ENCODE results near the gene AUP1. TPM values are rescaled to one million over a fixed set of nuclear protein-coding genes. Genes with fewer than 3 reads are reported as not detected.
A peak's percentile ranks its signal among the peaks of the same experiment; 100 is the strongest.

AUP1 gene
- total and polyA plus RNA-seq, 7 donors, result 46.5 to 178 (median 82.0) TPM

DNA sequence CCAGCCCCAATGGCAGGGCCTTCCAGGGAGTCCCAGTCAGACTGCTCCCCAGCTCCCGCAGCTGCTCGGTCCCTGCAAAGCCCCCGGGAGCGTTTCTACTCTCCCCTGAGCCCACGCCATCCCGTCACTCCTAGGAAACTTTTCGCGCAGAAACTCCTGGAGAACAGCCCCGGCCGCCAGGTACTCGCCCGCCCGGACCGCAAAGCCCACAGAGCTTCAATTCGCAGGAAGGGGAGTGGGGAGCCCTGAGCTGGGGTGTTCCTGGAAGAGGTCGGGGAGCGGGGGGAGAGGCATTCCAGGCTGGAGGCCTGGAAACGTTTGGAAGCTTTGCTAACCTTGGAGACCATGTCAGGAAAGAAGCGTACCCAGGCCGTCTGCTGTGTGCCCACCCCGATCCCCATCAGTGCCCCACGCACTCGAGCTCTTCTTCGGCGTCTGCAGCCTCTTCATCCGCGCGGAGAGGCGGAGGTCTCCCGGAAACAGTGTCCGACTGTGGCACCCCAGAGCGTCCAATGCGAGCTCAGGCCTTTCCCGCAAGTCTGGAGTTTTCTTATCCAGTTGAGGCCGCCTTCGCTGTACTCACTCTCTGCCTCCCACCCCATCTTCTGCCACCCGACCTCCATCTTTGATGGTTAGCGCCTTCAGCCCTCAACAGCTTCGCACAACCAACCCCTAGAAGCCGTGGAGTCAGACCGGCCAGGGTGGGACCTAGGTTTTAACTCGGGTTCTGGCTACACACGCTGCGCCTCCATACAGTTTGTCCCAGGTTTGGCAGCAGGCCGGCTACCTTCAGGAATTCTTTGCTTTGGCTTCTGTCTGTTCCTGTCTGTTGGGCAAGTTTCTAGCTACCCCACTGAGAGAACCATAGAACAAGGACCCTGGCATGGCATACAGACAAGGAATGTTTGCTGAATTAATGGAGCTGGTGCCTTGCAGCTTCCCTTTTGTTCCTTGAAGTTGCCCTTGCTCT lies 25.7 kb downstream of the AUP1 start:
- intact Hi-C loops (cut with DNase I), result no loop called here
- WGBS, 2 donors, result 60 to 70% methylated on average over 45 of the region's 45 CpGs
- no peak for DNase-seq
- Histone ChIP-seq H3K4me3 (peak overlapping the region; percentile 26 to 56 (median 44)), H3K9me3 (no peaks in the 10 kb centered on the region), H3K27me3 (peaks cover 39 to 81% (median 39%) of the 10 kb centered on the region in 3 donors), H3K36me3 (peaks cover 0 to 20% (median 12%) of the 10 kb centered on the region in 4 donors), H3K4me1 (peaks cover 0 to 62% (median 51%) of the 10 kb centered on the region in 4 donors), H3K27ac (peak overlapping the region; percentile 52 to 76 (median 70))
- TF ChIP-seq POLR2AphosphoS5 (IDR thresholded peaks at IDR 0.05) (no peak), EP300 (IDR thresholded peaks at IDR 0.05) (no peak), POLR2A (IDR thresholded peaks at IDR 0.05) (no peak)
- TF ChIP-seq, protein P1, sequence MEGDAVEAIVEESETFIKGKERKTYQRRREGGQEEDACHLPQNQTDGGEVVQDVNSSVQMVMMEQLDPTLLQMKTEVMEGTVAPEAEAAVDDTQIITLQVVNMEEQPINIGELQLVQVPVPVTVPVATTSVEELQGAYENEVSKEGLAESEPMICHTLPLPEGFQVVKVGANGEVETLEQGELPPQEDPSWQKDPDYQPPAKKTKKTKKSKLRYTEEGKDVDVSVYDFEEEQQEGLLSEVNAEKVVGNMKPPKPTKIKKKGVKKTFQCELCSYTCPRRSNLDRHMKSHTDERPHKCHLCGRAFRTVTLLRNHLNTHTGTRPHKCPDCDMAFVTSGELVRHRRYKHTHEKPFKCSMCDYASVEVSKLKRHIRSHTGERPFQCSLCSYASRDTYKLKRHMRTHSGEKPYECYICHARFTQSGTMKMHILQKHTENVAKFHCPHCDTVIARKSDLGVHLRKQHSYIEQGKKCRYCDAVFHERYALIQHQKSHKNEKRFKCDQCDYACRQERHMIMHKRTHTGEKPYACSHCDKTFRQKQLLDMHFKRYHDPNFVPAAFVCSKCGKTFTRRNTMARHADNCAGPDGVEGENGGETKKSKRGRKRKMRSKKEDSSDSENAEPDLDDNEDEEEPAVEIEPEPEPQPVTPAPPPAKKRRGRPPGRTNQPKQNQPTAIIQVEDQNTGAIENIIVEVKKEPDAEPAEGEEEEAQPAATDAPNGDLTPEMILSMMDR (IDR thresholded peaks at IDR 0.05), result no peak

DNA sequence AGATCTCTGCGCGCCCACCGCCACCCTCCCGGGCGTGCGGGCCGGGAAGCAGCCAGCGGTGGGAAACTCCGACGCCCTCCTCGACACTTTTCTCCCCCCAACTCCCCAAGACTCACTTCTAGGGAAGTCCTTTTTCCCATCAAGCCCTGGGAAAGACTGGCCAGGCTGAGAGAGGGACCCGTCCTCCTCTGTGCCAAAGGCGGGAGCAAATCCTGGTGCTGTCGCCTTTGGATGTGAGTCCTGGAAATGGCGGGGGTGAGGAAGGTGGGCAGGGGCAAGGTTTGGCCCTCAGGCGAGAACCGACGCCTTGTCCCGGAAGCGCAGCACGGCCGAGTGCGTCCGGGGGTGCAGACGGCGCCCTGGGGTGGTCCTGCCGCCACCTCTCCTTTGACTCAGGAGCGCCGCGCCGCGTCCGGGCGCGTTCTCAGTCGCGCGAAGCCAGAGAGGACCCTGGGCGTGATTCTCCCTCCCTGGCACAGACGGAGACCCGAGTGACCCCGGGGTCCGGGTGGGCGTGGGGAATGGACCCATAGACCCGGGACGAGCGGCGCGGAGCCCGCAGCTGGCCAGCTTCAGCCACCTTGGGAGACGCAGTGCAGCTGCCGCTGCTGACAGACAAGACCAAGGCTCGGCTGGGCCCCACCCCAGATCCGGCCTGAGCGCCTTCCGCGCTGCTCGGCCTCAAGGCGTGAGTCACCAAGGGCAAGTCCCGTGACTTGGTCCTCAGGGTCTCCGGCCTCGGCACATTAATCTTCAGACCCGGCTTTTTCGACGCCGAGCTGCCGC lies 26.6 kb downstream of the AUP1 start:
- peak overlapping the region; percentile 52 to 76 (median 70) for H3K27ac ChIP-seq
- peak; percentile 94 for DNase-seq
- H3K9me3 ChIP-seq, result no peaks in the 10 kb centered on the region
- TF ChIP-seq POLR2A (IDR thresholded peaks at IDR 0.05), result peak in 1 of 2 donors; percentile 42
- TF ChIP-seq EP300 (IDR thresholded peaks at IDR 0.05), result no peak
- TF ChIP-seq, protein P1 (IDR thresholded peaks at IDR 0.05), result no peak
- TF ChIP-seq POLR2AphosphoS5 (IDR thresholded peaks at IDR 0.05), result peak; percentile 25 to 75 (median 67)
- intact Hi-C loops (cut with DNase I), result no loop called here
- H3K4me3 ChIP-seq, result peak overlapping the region; percentile 26 to 56 (median 44)
- WGBS, 2 donors, result 1 to 2% methylated on average over 67 of the region's 67 CpGs
- peaks cover 0 to 20% (median 12%) of the 10 kb centered on the region in 4 donors for H3K36me3 ChIP-seq
- peaks cover 47 to 90% (median 48%) of the 10 kb centered on the region in 3 donors for H3K27me3 ChIP-seq
- peaks cover 0 to 65% (median 55%) of the 10 kb centered on the region in 4 donors for H3K4me1 ChIP-seq

DNA sequence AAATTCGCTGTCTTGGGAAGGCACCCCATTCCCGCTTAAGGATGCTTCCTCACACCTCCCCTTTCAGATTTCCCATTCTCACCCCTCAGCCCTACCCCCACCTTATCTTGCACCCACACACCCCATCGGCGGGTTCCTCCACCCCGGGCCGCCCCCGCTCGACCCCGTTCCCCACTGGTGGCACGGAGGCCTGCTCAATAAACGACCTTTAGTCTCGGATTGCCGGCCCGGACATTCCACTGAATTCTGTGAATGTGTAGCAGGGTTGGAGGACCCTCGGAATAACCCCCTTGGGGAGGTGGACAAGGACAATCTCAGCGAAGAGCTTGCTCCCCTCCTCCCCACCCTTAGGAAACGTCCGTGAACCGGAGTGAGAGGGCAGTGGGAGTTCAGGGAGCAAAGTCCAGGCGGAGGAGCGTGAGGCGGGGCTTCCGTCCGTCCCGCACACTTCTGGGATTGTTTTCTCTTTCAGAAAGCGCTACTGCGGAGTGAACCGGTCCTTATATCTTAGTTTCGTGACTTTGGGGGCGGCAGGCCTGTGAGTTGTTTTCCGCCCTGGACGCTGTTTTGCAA lies 27.3 kb downstream of the AUP1 start:
- peak overlapping the region; percentile 52 to 76 (median 70) for H3K27ac ChIP-seq
- H3K27me3 ChIP-seq, result peaks cover 49 to 97% (median 54%) of the 10 kb centered on the region in 3 donors
- intact Hi-C loops (cut with DNase I), result no loop called here
- peaks cover 0 to 69% (median 58%) of the 10 kb centered on the region in 4 donors for H3K4me1 ChIP-seq
- TF ChIP-seq, protein P1 (IDR thresholded peaks at IDR 0.05), result no peak
- TF ChIP-seq POLR2A (IDR thresholded peaks at IDR 0.05) (no peak), EP300 (IDR thresholded peaks at IDR 0.05) (no peak), POLR2AphosphoS5 (IDR thresholded peaks at IDR 0.05) (no peak)
- H3K4me3 ChIP-seq, result peak overlapping the region; percentile 26 to 56 (median 44)
- no peaks in the 10 kb centered on the region for H3K9me3 ChIP-seq
- DNase-seq, result no peak
- whole genome bisulfite sequencing, 2 donors, result 11 to 16% methylated on average over 32 of the region's 32 CpGs
- peaks cover 0 to 20% (median 12%) of the 10 kb centered on the region in 4 donors for H3K36me3 ChIP-seq

DNA sequence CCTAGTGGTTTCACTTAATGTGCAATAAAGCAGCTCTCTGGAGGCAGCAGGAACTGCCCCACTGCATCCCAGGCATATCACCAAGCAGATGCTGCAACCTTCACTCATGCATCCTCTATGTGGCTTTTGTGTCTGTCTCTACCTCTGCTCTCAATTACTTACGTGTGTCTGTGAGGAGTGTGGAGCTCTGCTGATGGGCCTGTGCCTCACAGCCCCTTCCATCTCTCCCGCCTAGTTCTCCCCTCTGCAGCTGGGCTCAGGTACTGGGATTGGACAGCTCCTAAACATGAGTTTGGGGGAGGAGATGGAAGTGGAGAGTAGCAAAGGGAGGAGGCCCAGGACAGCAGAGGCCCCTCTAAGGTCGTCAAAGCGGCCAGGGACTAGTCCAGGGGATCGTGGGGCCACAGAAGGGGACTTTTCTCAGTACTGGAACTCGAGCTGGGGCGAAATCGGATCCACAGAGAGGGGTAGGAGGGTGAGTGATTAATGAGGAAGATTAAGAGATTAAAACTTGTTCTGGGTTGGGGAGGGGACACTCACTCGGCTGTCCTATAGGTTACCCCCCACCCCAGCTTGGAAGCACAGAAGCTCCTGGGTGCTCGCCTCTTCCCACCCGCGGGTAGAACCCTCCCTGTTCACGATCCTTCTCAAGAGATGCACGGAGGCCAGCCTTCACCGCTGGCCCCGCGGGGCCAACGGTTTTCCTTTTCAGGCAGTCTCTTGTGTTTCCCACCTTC lies 28.0 kb downstream of the AUP1 start:
- Histone ChIP-seq H3K27me3 (peaks cover 49 to 99% (median 55%) of the 10 kb centered on the region in 3 donors), H3K9me3 (no peaks in the 10 kb centered on the region), H3K4me3 (no peak overlapping the region), H3K27ac (no peak overlapping the region), H3K4me1 (peaks cover 0 to 63% (median 53%) of the 10 kb centered on the region in 4 donors), H3K36me3 (peaks cover 0 to 20% (median 12%) of the 10 kb centered on the region in 4 donors)
- 79 to 86% methylated on average over 18 of the region's 18 CpGs for WGBS, 2 donors
- TF ChIP-seq POLR2A (IDR thresholded peaks at IDR 0.05), result no peak
- TF ChIP-seq EP300 (IDR thresholded peaks at IDR 0.05), result no peak
- no peak for TF ChIP-seq POLR2AphosphoS5 (IDR thresholded peaks at IDR 0.05)
- TF ChIP-seq, protein P1 (IDR thresholded peaks at IDR 0.05), result no peak
- no peak for DNase-seq
- intact Hi-C loops (cut with DNase I), result no loop called here
